B cell (primary cell): ENCODE measurements around the gene GAL3ST2. TPM values are rescaled to one million over a fixed set of nuclear protein-coding genes. Genes with fewer than 3 reads are reported as not detected.

Source experiments
- ATAC-seq: fragments of 200-7000 bp; cut with Tn5 transposase; one replicate; pipeline ENCODE4 v1.10.0; 2021; ENCODE audit warnings: low read depth, mild to moderate bottlenecking, moderate number of reproducible peaks, moderate library complexity
- CTCF ChIA-PET: fragments of 350-600 bp; sonication (Branson Sonifier 250); formaldehyde crosslinking; loops from one replicate; lab custom pipeline; 2021; ENCODE audit warnings: antibody characterized with exemption, inconsistent platforms; lab: Charles Lee
- POLR2A ChIA-PET: fragments of 350-600 bp; sonication (Branson Sonifier 250); formaldehyde crosslinking; loops from one replicate; lab custom pipeline; 2021; ENCODE audit warnings: antibody characterized with exemption; lab: Charles Lee
- DNase-seq: peaks from one replicate; pipeline ENCODE4 v3.0.0; 2013
- H2AFZ ChIP-seq: 2 replicates; pipeline ENCODE4 v1.6.1; 2012; ENCODE audit warnings: mild to moderate bottlenecking, low read depth, low read length; ENCODE audit not compliant: insufficient read depth, poor library complexity, severe bottlenecking
- H3K27ac ChIP-seq, 2 donors: 1 replicate in 1 of 2; 2 replicates in 1 of 2; pipeline ENCODE4 v1.5.1; 2012 to 2013; ENCODE audit warnings: low read length in 2 of 2, mild to moderate bottlenecking in 2 of 2, moderate library complexity in 1 of 2
- H3K27me3 ChIP-seq, 4 experiments: fragments of 200-600 bp in 1 of 4; sonication (generic) in 1 of 4; replicated peaks in 1 of 4; 1 replicate in 2 of 4; 2 replicates in 2 of 4; pipeline versions ENCODE4 v1.6.1 to v1.7.0; 2013 to 2016; ENCODE audit warnings: low read length in 3 of 4, mild to moderate bottlenecking in 2 of 4, mixed read lengths in 1 of 4, moderate library complexity in 1 of 4; ENCODE audit not compliant: insufficient read depth in 4 of 4, control insufficient read depth in 3 of 4; ENCODE audit errors: control extremely low read depth in 1 of 4
- H3K36me3 ChIP-seq, 2 experiments: replicated peaks in 1 of 2; 1 replicate in 1 of 2; 2 replicates in 1 of 2; pipeline versions ENCODE4 v1.6.1 to v1.7.1; 2013; ENCODE audit warnings: low read length in 1 of 2; ENCODE audit not compliant: insufficient read depth in 2 of 2, control insufficient read depth in 1 of 2; ENCODE audit errors: control extremely low read depth in 1 of 2, extremely low read depth in 1 of 2
- H3K4me1 ChIP-seq, 2 donors: fragments of 200-600 bp in 1 of 2; sonication (generic) in 1 of 2; 1 replicate in 1 of 2; 2 replicates in 1 of 2; pipeline versions ENCODE4 v1.5.1 to v1.6.1; 2013 to 2017; ENCODE audit warnings: low read length in 2 of 2; ENCODE audit not compliant: control insufficient read depth in 2 of 2, insufficient read depth in 2 of 2
- H3K4me2 ChIP-seq: replicated peaks from 2 replicates; pipeline ENCODE3; 2012; ENCODE audit warnings: mild to moderate bottlenecking, low read depth, low read length; ENCODE audit not compliant: poor library complexity, severe bottlenecking
- H3K4me3 ChIP-seq, 5 experiments: fragments of 200-600 bp in 1 of 5; sonication (generic) in 1 of 5; 1 replicate in 3 of 5; 2 replicates in 2 of 5; pipeline versions ENCODE4 v1.5.1 to v1.7.0; 2011 to 2016; ENCODE audit warnings: low read length in 4 of 5, mild to moderate bottlenecking in 4 of 5, low read depth in 2 of 5, control low read depth in 1 of 5, moderate library complexity in 1 of 5; ENCODE audit not compliant: insufficient read depth in 1 of 5; ENCODE audit errors: control extremely low read depth in 1 of 5, extremely low read depth in 1 of 5
- H3K79me2 ChIP-seq: fragments of 200-600 bp; sonication (generic); one replicate; pipeline ENCODE4 v1.6.0; 2016; ENCODE audit warnings: low read length; ENCODE audit not compliant: control insufficient read depth, insufficient read depth
- H3K9ac ChIP-seq: fragments of 200-600 bp; sonication (generic); 2 replicates; pipeline ENCODE4 v1.6.1; 2017; ENCODE audit warnings: mild to moderate bottlenecking, low read length, moderate library complexity
- H3K9me3 ChIP-seq, 3 donors: one replicate each; pipeline versions ENCODE4 v1.6.1 to v1.7.1; 2013; ENCODE audit warnings: low read length in 2 of 3; ENCODE audit not compliant: control insufficient read depth in 2 of 3, insufficient read depth in 1 of 3; ENCODE audit errors: control extremely low read depth in 1 of 3
- H4K20me1 ChIP-seq: 2 replicates; pipeline ENCODE4 v1.6.0; 2012; ENCODE audit warnings: mild to moderate bottlenecking, low read length; ENCODE audit not compliant: insufficient read depth, control insufficient read depth, poor library complexity, severe bottlenecking
- H3K27ac Mint-ChIP-seq: one replicate; pipeline ENCODE4 v1.8.0; 2021; ENCODE audit warnings: mixed read lengths
- H3K27me3 Mint-ChIP-seq: one replicate; pipeline ENCODE4 v1.8.0; 2021; ENCODE audit warnings: mixed read lengths
- H3K4me1 Mint-ChIP-seq: one replicate; pipeline ENCODE4 v1.8.0; 2021; ENCODE audit warnings: mixed read lengths
- H3K4me3 Mint-ChIP-seq: one replicate; pipeline ENCODE4 v1.8.0; 2021; ENCODE audit warnings: mixed read lengths
- H3K9me3 Mint-ChIP-seq: one replicate; pipeline ENCODE4 v1.8.0; 2022; ENCODE audit warnings: mixed read lengths; ENCODE audit not compliant: insufficient read depth
- EZH2 ChIP-seq: IDR thresholded peaks from 2 replicates; pipeline ENCODE4 v1.6.1; 2012; ENCODE audit warnings: borderline replicate concordance, low read depth, mild to moderate bottlenecking, moderate library complexity, low read length; ENCODE audit not compliant: insufficient read depth, poor library complexity, severe bottlenecking
- WGBS: methylation state at CpG from one replicate; pipeline ENCODE4 v1.1.5; 2013; ENCODE audit warnings: missing lambda C conversion rate; ENCODE audit not compliant: insufficient coverage; 5-methylcytosine and 5-hydroxymethylcytosine counted together
- intact Hi-C: fragments of 100-400 bp; cut with micrococcal nuclease; formaldehyde crosslinking; loops from one replicate; pipeline ENCODE4 v1.10.0; 2022
- polyA plus RNA-seq: library from polyadenylated mRNA; depleted of rRNA; stranded (reverse); fragments of >200 nt; gene quantifications from 2 replicates; pipeline ENCODE4 v1.2.3, GENCODE V29; 2012
- total RNA-seq, 2 donors: library from RNA; stranded (reverse); fragments of 120-200 nt in 1 of 2; gene quantifications; 1 replicate in 1 of 2; 2 replicates in 1 of 2; pipeline versions ENCODE4 v1.2.3 to v1.2.4, GENCODE V29; 2013 to 2022
- TF ChIP-seq, protein P1 (sequence below): fragments of 200-600 bp; IDR thresholded peaks from one replicate; pipeline ENCODE4 v1.8.0; 2022; ENCODE audit warnings: antibody characterized with exemption, mild to moderate bottlenecking

The GAL3ST2 gene
- total and polyA plus RNA-seq, 2 donors (not counting 1 experiment from before 2014, with no cell fraction given), result 0.10 TPM; not detected in 1

DNA sequence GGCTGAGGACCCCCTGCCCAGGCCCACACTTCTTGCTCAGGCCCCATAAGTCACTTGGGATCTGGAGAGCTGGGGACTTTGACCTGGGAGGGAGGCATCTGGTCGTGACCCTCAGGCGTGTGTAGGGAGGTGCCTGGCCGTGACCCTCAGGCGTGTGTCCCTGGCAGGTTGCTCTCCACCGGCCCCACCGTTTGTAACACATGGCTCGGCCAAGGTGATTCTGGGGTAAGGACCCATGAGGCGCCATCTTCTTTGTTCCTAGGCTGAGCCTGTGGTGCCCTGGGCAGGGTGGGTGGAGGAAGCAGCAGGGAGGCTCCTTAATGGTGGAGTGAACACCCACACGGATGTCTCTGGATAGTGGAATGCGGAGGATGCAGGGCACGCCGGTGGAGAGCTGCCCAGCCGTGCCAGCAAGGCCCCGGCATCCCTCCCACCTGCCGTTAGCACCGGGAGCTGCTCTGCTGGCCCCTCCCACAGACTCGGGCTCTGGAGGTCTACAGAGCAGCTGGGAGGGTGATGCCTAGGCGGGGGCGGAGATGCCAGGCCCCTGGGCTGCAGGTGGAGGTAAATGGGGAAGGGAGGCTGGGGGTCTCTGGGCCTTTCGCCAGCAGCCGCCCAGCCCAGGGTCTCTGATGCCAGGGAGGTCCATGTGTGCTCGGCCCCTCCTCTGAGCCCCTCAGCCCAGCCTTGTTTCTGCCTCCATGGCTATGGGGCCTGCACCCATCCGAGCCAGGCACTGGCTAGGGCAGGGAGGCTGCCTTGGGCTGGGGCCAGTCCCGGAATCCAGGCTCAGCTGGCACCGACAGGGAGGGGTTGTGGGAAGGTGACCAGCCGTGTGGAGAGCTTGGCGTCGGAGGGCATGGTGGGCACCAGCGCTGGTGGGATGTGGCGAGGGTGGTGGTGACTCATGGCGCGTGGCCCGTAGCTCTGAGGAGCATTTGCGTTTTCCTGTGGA lies 1.1 kb upstream of the GAL3ST2 start:
- ATAC-seq (no peak), DNase-seq (no peak)
- CTCF ChIA-PET, result no interaction called here
- TF ChIP-seq EZH2, result no peak
- TF ChIP-seq, protein P1, sequence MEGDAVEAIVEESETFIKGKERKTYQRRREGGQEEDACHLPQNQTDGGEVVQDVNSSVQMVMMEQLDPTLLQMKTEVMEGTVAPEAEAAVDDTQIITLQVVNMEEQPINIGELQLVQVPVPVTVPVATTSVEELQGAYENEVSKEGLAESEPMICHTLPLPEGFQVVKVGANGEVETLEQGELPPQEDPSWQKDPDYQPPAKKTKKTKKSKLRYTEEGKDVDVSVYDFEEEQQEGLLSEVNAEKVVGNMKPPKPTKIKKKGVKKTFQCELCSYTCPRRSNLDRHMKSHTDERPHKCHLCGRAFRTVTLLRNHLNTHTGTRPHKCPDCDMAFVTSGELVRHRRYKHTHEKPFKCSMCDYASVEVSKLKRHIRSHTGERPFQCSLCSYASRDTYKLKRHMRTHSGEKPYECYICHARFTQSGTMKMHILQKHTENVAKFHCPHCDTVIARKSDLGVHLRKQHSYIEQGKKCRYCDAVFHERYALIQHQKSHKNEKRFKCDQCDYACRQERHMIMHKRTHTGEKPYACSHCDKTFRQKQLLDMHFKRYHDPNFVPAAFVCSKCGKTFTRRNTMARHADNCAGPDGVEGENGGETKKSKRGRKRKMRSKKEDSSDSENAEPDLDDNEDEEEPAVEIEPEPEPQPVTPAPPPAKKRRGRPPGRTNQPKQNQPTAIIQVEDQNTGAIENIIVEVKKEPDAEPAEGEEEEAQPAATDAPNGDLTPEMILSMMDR, result no peak
- peaks cover 0 to 13% (median 0%) of the 10 kb centered on the region in 4 experiments for H3K27me3 ChIP-seq
- no peaks in the 10 kb centered on the region for H3K79me2 ChIP-seq
- peaks cover 4% of the 10 kb centered on the region for H3K27me3 Mint-ChIP-seq
- H3K27ac ChIP-seq, result no peak overlapping the region
- 93% methylated on average over 33 of the region's 34 CpGs for WGBS
- intact Hi-C loops, result no loop called here
- H3K4me2 ChIP-seq, result no peak overlapping the region
- peaks cover 0 to 15% of the 10 kb centered on the region in 2 donors for H3K4me1 ChIP-seq
- H3K9me3 Mint-ChIP-seq, result no peaks in the 10 kb centered on the region
- H3K9ac ChIP-seq, result no peak overlapping the region
- H3K36me3 ChIP-seq, result no peaks in the 10 kb centered on the region
- no peak overlapping the region for H3K27ac Mint-ChIP-seq
- H2AFZ ChIP-seq, result no peak overlapping the region
- no peak overlapping the region for H3K4me3 ChIP-seq
- peaks cover 0 to under 1% (median 0%) of the 10 kb centered on the region in 3 donors for H3K9me3 ChIP-seq
- peaks cover 9% of the 10 kb centered on the region for H3K4me1 Mint-ChIP-seq
- no peaks in the 10 kb centered on the region for H4K20me1 ChIP-seq
- no peak overlapping the region for H3K4me3 Mint-ChIP-seq
- POLR2A ChIA-PET, result no interaction called here

DNA sequence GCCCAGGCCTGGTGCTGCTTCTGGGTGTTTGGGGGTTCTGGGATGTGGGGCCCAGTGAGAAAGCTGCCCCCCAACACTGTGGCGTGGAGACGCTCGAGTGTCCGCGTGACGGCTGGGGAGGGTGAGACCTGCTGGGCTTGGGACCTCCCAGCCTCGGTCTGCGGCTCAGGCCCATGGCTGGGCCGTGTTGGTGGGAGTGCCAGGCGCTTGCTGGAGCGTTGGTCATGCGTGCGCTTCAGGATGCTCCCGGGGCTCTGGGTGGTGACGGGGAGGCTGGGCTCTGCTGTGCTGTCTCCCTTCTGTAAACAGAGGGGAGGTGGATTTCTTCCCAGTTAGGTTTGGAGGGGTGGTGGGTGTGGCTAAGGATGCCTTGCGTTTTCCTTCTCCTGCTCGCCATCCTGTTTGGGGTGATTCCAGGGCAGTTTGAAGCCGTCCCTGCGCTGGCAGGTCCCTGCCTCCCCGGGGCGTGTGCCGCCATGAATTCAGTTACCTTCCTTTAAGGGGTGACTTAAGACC lies 606 bp downstream of the GAL3ST2 start:
- Histone ChIP-seq H3K27ac (no peak overlapping the region), H3K79me2 (no peaks in the 10 kb centered on the region), H3K9ac (no peak overlapping the region), H4K20me1 (no peaks in the 10 kb centered on the region), H3K4me2 (no peak overlapping the region), H3K27me3 (peaks cover 0 to 13% (median 0%) of the 10 kb centered on the region in 4 experiments), H3K4me3 (no peak overlapping the region), H3K4me1 (peaks cover 0 to 8% of the 10 kb centered on the region in 2 donors), H2AFZ (no peak overlapping the region), H3K36me3 (no peaks in the 10 kb centered on the region), H3K9me3 (peaks cover 0 to 4% (median 1%) of the 10 kb centered on the region in 3 donors)
- peaks cover 2% of the 10 kb centered on the region for H3K9me3 Mint-ChIP-seq
- no peak for TF ChIP-seq EZH2
- TF ChIP-seq, protein P1, result no peak
- intact Hi-C loops, result no loop called here
- 94% methylated on average over 20 of the region's 22 CpGs for WGBS
- H3K27ac Mint-ChIP-seq, result no peak overlapping the region
- H3K27me3 Mint-ChIP-seq, result peaks cover 4% of the 10 kb centered on the region
- DNase-seq (no peak), ATAC-seq (no peak)
- POLR2A ChIA-PET, result no interaction called here
- H3K4me3 Mint-ChIP-seq, result no peak overlapping the region
- CTCF ChIA-PET, result no interaction called here
- H3K4me1 Mint-ChIP-seq, result peaks cover 2% of the 10 kb centered on the region
